Calu3 (cell line): ENCODE data around the gene PLEKHA3. TPM values are rescaled to one million over a fixed set of nuclear protein-coding genes. Genes with fewer than 3 reads are reported as not detected.
"Not testable (repeated sequence)": the region's sequence is repeated elsewhere in the genome, so short reads cannot be mapped to it uniquely, and the experiment has no call there.

Experiments
- BruUV-seq: library from RNA; stranded (reverse); fragments of 400-500 nt; replicated peaks from 2 replicates; lab custom pipeline; 2021; lab: Mats Ljungman, UMichigan
- CTCF ChIA-PET: fragments of 300-600 bp; sonication (Branson Sonifier 250); formaldehyde crosslinking; loops from one replicate; lab custom pipeline; 2022; ENCODE audit warnings: antibody characterized with exemption; lab: Charles Lee
- DNase-seq: peaks from one replicate; pipeline ENCODE4 v3.0.0; 2022
- H3K27ac Mint-ChIP-seq: one replicate; pipeline ENCODE4 v1.8.0; 2022; ENCODE audit warnings: mixed read lengths; ENCODE audit not compliant: unreplicated experiment
- H3K27me3 Mint-ChIP-seq: one replicate; pipeline ENCODE4 v1.8.0; 2022; ENCODE audit warnings: mixed read lengths; ENCODE audit not compliant: unreplicated experiment
- H3K36me3 Mint-ChIP-seq: one replicate; pipeline ENCODE4 v1.8.0; 2022; ENCODE audit warnings: mild to moderate bottlenecking, moderate library complexity, mixed read lengths; ENCODE audit not compliant: insufficient read depth, unreplicated experiment
- H3K4me1 Mint-ChIP-seq: one replicate; pipeline ENCODE4 v1.8.0; 2022; ENCODE audit warnings: mild to moderate bottlenecking, low read depth, mixed read lengths; ENCODE audit not compliant: unreplicated experiment
- H3K4me3 Mint-ChIP-seq: one replicate; pipeline ENCODE4 v1.8.0; 2022; ENCODE audit warnings: mild to moderate bottlenecking, low read depth, moderate library complexity, mixed read lengths; ENCODE audit not compliant: unreplicated experiment
- H3K9me3 Mint-ChIP-seq: one replicate; pipeline ENCODE4 v1.8.0; 2022; ENCODE audit warnings: low read depth, mixed read lengths; ENCODE audit not compliant: unreplicated experiment
- CTCF ChIP-seq: fragments of 200-600 bp; IDR thresholded peaks from one replicate; pipeline ENCODE4 v1.8.0; 2022; ENCODE audit warnings: antibody characterized with exemption; ENCODE audit not compliant: unreplicated experiment
- intact Hi-C: fragments of 100-400 bp; cut with micrococcal nuclease; formaldehyde crosslinking; loops from one replicate; pipeline ENCODE4 v1.10.0; 2022; ENCODE audit not compliant: unreplicated experiment
- total RNA-seq: library from RNA; stranded (reverse); gene quantifications from 2 replicates; pipeline ENCODE4 v1.2.3, GENCODE V29; 2022

The PLEKHA3 gene
- total RNA-seq, 1 experiment from 2014 or later, result 33.0 TPM

- no TSS peak for BruUV-seq
- TF ChIP-seq CTCF, result no peak
These were observed 27.4 kb upstream of the PLEKHA3 start for GRCh38 chr2:178452870-178453269.

GRCh38 chr2:178455947-178456346, 24.3 kb upstream of the PLEKHA3 start:
- Mint-ChIP-seq H3K27me3 (no peaks in the 10 kb centered on the region), H3K27ac (no peak overlapping the region), H3K9me3 (no peaks in the 10 kb centered on the region), H3K4me3 (no peak overlapping the region), H3K4me1 (no peaks in the 10 kb centered on the region), H3K36me3 (peaks cover 11% of the 10 kb centered on the region)
- BruUV-seq, result no TSS peak
- DNase-seq, result no peak
- CTCF ChIA-PET, result no interaction called here
- intact Hi-C loops, result no loop called here
- TF ChIP-seq CTCF, result no peak

More at GRCh38 chr2:178452870-178453269, 27.4 kb upstream of the PLEKHA3 start:
- peaks cover 20% of the 10 kb centered on the region for H3K4me1 Mint-ChIP-seq
- H3K27ac Mint-ChIP-seq, result no peak overlapping the region
- no peak overlapping the region for H3K4me3 Mint-ChIP-seq
- peaks cover 37% of the 10 kb centered on the region for H3K36me3 Mint-ChIP-seq
- CTCF ChIA-PET, result no interaction called here
- intact Hi-C loops, result no loop called here
- no peaks in the 10 kb centered on the region for H3K9me3 Mint-ChIP-seq
- H3K27me3 Mint-ChIP-seq, result no peaks in the 10 kb centered on the region
- no peak for DNase-seq

GRCh38 chr2:178457390-178457886, 22.8 kb upstream of the PLEKHA3 start:
- CTCF ChIA-PET, result no interaction called here
- no peaks in the 10 kb centered on the region for H3K9me3 Mint-ChIP-seq
- no peak for TF ChIP-seq CTCF
- H3K27me3 Mint-ChIP-seq, result no peaks in the 10 kb centered on the region
- H3K4me3 Mint-ChIP-seq, result no peak overlapping the region
- BruUV-seq, result no TSS peak
- intact Hi-C loops, result no loop called here
- no peak overlapping the region for H3K27ac Mint-ChIP-seq
- H3K36me3 Mint-ChIP-seq, result no peaks in the 10 kb centered on the region
- H3K4me1 Mint-ChIP-seq, result no peaks in the 10 kb centered on the region
- no peak for DNase-seq

- Mint-ChIP-seq H3K27ac (no peak overlapping the region), H3K4me3 (no peak overlapping the region), H3K27me3 (no peaks in the 10 kb centered on the region), H3K4me1 (no peaks in the 10 kb centered on the region), H3K36me3 (no peaks in the 10 kb centered on the region), H3K9me3 (no peaks in the 10 kb centered on the region)
- CTCF ChIA-PET, result interaction anchor here (0.9 to 1.9 kb wide), 2 partner anchors 18 to 26 kb away, joined by 4 read pairs; partner anchors contain the start of genes PJVK and PRKRA
- TF ChIP-seq CTCF, result no peak
- no peak for DNase-seq
- BruUV-seq, result no TSS peak
- intact Hi-C loops, result no loop called here
These were observed 10.9 kb upstream of the PLEKHA3 start for GRCh38 chr2:178469219-178469849.

- H3K9me3 Mint-ChIP-seq, H3K27ac Mint-ChIP-seq, DNase-seq, CTCF ChIA-PET, H3K4me1 Mint-ChIP-seq, H3K36me3 Mint-ChIP-seq, BruUV-seq, intact Hi-C loops, H3K4me3 Mint-ChIP-seq, H3K27me3 Mint-ChIP-seq: not testable (repeated sequence)
These were observed 8.9 kb upstream of the PLEKHA3 start for GRCh38 chr2:178471313-178471712.
